Cerebellar nuclear complex (tissue), 1 donor: Measurements from ENCODE around the gene CHPF.

Experiments used
- DNase-seq, 2 experiments: peaks; one replicate each; lab custom pipeline; 2025; lab: John Stamatoyannopoulos, UW

Gene CHPF

GRCh38 chr2:219551441-219552381, 8.1 kb upstream of the CHPF start:
- DNase-seq: no peak

DNA sequence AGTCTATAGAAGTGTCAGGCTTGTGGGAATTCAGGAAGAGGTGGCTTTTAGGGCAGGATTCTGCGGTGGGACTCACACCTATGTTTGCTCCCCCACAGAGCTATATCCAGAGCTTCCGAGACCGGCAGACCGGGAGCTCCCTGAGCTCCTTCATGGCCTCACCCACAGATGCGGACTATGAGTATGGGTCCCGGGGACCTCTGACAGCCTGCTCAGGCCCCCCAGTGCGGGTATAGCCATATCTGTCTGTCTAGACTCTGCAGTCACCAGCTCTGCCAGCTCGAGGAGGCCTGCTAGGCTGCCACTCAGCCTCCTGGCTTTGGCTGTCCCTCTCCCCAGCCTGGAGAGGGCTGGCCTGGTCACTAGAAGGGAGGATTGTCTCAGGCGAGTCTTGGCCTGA, 6.0 kb upstream of the CHPF start:
- no peak for DNase-seq

DNA sequence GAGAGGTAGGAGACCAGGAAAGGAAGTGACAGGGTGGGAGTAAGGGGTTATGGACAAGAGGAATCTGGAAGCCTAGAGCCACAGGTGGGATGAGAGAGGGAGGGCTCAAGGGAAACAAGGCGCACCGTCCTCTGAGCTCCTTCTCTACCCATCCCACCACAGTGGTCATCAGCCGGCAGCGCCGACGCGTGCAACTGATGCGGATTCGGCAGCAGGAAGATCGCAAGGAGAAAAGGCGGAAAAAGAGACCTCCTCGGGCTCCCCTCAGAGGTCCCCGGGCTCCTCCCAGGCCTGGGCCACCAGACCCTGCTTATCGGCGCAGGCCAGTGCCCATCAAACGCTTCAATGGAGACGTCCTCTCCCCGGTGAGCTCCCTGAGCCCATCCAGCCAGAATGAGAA, 5.4 kb upstream of the CHPF start:
- DNase-seq: no peak

DNA sequence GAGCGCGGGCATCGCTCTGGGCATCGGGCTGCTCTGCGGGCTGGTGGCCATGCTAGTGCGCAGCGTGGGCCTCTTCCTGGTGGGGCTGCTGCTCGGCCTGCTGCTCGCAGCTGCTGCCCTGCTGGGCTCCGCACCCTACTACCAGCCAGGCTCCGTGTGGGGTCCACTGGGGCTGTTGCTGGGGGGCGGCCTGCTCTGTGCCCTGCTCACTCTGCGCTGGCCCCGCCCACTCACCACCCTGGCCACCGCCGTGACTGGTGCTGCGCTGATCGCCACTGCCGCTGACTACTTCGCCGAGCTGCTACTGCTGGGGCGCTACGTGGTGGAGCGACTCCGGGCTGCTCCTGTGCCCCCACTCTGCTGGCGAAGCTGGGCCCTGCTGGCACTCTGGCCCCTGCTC, 4.0 kb upstream of the CHPF start:
- no peak for DNase-seq

- DNase-seq: no peak
These were observed 2.3 kb upstream of the CHPF start for GRCh38 chr2:219545943-219546352.

DNA sequence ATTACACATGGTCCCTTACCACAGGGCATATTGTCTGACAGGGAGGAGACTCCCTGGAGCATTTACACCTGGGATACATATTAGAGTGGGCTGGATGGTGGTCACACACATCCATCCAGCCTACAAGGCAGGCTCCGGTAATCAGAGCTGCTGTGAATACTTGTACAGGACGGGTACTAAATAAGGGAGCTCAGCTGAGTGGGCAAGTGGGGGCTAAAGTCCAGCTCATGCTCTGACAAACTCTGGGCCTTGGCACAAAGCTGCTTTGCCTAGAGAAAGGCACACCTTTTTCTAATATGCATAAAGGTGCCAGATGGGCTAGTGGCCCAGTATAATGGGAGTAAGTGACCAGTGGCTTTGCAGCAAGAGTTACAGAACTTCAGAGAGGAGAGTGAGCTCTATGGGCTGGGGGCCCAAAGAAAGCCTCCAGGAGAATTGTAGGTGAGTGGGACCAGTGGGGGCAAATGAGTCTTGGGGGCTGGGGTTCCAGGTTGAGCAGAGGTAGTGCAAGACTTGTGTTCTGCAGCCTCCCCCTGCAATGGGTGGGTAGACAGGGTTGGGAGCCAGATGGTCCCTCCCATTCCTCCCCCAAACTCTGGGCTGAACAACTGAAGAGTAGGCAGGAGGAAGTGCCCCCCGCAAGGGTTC, 1.8 kb upstream of the CHPF start:
- DNase-seq: no peak

GRCh38 chr2:219544567-219544966, 958 bp upstream of the CHPF start:
- no peak for DNase-seq

DNA sequence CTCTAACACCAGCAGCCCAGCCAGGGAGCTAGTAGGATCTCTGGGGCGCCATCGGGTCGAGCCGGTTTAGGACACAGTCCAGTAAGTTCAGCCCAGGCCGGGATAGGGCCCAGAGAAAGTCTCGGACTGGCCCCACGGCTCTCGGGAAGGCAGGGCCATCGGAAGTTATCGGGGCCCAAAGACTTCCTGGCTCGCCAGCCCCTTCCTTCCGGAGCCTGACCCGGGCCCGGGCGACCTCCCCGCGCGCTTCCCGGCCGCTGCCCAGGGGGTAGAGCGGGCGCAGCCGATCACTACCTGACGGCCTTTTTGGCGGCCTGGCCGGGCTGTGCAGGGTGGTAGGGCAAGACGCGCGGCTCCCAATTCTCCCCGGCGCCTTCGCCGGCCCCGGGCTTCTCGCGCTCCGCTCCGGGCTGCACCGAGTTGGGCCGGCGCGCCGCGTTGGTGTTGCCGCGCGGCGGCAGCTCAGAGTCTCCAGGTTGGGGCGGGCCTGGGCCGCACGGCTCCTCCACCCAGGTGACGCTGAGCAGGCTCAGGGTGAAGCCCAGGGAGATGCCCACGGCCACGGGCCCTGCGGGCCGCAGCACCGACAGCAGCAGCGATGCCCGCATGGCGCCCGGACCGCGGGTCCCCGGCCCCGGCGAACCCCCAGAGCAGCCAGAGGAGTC, 546 bp downstream of the CHPF start:
- no peak for DNase-seq

GRCh38 chr2:219541611-219542180, 1.9 kb downstream of the CHPF start:
- DNase-seq: peak in 1 of 2 experiments; percentile 50

DNA sequence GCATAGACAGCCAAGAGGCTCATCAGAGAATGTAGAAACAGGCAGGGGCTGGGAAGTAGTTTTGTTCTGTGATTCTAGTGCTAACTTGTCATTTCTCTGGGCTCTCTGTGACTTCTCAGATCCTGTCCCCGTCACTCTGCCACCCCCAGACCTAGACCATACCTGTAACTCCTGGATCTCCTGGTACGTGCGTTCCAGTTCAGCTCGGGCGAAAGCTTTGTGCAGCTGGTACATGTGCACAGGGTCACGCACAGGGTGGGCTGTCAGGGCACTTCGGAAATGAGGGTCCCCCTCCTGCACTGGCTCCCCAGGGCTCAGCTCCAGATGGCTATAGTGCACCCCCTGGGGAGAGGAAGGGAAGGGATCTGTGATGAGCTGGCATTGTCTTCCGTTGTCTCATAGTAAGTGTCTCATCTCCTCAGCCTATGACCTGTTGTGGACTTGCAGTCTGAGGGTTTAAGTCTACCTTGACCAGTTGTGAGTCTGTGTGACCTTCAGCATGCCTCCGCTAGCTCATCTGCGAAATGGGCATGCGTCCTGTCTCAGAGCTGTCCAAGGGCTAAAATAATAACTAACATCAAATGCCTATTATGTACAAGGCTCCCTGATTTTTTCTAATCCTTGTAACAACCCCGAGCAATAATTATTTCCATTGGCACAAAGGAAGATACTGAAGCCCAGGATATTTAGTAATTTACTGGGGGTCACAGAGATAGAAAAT, 2.7 kb downstream of the CHPF start:
- DNase-seq: no peak

- DNase-seq: no peak
These were observed 3.5 kb downstream of the CHPF start for GRCh38 chr2:219539926-219540678.

- no peak for DNase-seq
These were observed 4.4 kb downstream of the CHPF start for GRCh38 chr2:219538956-219539788.

DNA sequence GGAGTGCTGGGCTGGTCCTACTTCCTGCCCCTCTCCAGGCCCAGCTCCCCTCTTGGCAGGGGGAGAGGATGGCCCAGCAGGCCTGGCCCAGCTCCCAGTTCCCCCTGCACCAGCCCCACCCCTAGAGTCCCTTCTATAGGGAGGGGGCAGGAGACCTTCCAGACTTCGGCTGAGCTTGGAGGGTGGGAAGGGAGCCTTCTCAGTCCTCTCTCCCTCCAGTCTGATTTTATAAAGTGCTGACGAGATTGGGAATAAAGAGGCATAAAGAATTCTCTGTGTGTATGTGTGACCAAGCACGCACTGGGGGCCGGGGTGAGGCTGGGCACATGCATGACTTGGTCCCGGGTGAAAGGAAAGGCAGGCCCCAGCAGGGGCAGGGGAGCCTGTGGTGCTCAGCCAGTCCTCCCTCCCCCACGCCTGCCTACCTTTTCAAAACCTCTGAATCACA, 5.1 kb downstream of the CHPF start:
- no peak for DNase-seq

DNA sequence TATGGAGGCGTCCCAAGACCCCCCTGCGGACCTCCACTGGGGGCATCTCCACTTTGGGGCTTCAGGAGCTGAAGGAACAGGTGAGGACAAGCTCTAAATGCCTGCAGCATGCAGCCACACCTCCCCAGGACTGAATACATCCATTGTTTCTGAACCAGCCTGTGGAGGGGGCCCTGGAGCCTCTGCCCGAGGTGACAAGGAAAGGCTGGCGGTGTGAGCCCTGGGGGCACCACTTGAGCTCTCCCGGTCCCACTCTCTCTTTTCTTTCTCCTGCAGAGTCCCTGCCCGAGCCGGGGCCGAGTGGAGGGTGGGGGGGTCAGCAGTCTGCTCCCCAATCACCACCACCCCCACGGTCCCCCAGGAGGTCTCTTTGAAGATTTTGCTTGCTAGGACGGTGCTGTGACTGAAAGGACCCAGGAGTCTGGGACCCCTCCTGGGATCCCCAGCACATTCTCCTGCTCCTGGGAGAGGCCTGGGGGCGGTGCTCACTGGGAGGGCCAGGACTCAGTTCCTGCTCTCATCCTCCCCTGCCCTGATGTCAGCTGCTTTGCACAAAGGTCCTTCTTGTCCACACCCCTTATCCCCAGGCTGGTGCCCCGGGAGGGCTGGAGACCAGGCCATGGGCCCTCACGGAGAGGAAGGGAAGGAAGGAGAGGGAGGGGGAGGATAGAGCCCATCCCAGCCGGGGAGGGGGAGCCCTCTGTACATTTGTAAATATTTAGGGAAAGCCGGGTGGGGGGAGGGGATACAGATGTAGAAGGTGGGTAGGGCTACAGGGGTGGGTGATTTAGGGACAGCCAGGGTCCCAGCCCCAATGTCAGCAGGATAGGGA, 5.7 kb downstream of the CHPF start:
- DNase-seq: no peak

DNA sequence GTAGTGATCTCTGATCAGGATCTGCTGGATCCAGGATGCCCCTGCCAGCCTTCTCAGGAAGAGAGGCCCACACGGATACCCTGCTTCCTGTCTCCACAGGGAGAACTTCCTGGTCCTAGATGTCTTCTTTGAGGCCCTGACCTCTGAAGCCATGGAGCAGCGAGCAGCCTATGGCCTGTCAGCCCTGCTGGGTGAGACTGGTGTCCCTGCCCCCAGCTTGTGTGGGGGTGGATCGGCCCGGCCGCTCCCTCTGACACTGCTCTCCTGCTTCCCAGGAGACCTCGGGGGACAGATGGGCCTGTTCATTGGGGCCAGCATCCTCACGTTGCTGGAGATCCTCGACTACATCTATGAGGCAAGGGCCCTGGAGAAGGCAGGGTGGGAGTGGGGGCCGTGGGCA, 6.6 kb downstream of the CHPF start:
- DNase-seq: no peak

GRCh38 chr2:219536425-219536824, 7.2 kb downstream of the CHPF start:
- DNase-seq: no peak

DNA sequence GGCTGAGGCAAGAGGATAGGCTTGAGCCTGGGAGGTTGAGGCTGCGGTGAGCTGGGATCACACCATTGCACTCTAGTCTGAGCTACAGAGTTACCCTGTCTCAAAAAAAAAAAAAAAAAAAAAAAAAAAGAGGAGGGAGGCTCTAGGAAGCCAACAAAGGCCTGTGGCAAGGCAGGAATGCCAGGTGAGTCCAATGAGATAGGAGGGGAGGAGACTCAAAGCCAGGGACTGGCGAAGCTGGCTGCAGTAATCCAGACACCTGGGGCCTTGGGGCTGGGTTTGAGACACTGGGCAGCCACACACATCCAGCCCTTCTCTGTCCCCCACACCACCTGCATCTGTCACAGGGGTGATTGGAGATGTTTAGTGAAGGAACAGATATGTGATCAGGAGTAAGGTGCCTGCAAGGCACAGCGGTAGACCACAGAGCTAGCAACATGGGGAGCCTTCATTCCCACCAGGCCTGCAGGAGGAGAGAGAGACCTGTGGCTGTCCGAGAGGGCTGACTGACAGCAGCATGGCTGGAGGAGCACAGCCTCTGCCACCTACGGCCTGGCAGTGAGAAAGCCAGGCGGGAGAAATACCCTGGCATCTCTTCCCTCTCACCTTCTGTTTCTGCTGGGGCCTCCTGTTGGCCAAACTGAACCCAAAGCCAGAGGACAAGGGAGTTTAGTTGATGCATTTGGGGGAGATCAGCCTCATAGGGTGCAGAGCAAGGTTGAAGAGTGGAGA, 9.5 kb downstream of the CHPF start:
- DNase-seq: no peak

DNA sequence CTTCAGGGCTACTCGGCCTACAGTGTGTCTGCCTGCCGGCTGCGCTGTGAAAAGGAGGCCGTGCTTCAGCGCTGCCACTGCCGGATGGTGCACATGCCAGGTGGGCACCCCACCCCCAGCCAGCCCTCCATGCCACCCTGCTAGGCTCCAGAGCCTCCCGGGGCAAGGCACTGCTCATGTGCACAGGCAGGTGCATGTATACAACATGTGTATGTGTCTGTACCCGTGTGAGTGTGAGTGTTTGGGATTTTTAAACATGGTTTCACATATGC, 11.3 kb downstream of the CHPF start:
- no peak for DNase-seq
